Skeletal muscle tissue (tissue), 5 donors: ENCODE data around the gene CROT. TPM values are rescaled to one million over a fixed set of nuclear protein-coding genes. Genes with fewer than 3 reads are reported as not detected.

Experiments
- H3K27ac ChIP-seq: one replicate; pipeline ENCODE4 v1.7.0; 2013; ENCODE audit warnings: mild to moderate bottlenecking, low read depth, low read length, inconsistent platforms
- H3K27me3 ChIP-seq, 3 donors: one replicate each; pipeline ENCODE4 v1.7.0; 2013; ENCODE audit warnings: low read length in 3 of 3; ENCODE audit not compliant: control insufficient read depth in 3 of 3, insufficient read depth in 3 of 3
- H3K36me3 ChIP-seq, 3 donors: one replicate each; pipeline ENCODE4 v1.7.0; 2013; ENCODE audit warnings: low read length in 3 of 3; ENCODE audit not compliant: control insufficient read depth in 3 of 3, insufficient read depth in 3 of 3
- H3K4me1 ChIP-seq, 3 donors: one replicate each; pipeline ENCODE4 v1.7.0; 2013; ENCODE audit warnings: low read length in 3 of 3, mild to moderate bottlenecking in 3 of 3; ENCODE audit not compliant: control insufficient read depth in 3 of 3, insufficient read depth in 3 of 3
- H3K4me3 ChIP-seq, 3 donors: one replicate each; pipeline ENCODE4 v1.7.0; 2013; ENCODE audit warnings: low read length in 3 of 3
- H3K9ac ChIP-seq, 3 donors: one replicate each; pipeline ENCODE4 v1.7.0; 2013; ENCODE audit warnings: low read length in 3 of 3, mild to moderate bottlenecking in 3 of 3, moderate library complexity in 2 of 3, low read depth in 1 of 3
- H3K9me3 ChIP-seq, 3 donors: one replicate each; pipeline ENCODE4 v1.7.0; 2013; ENCODE audit warnings: low read length in 3 of 3; ENCODE audit not compliant: control insufficient read depth in 3 of 3
- small RNA-seq: library from RNA; depleted of rRNA; stranded (forward); fragments of <200 nt; gene quantifications from one replicate; pipeline ENCODE3, GENCODE V24; 2014
- total RNA-seq: library from RNA; depleted of rRNA; stranded (reverse); fragments of >200 nt; gene quantifications from one replicate; pipeline ENCODE4 v1.2.3, GENCODE V29; 2014
- donor health status: Osteomylitis.

The CROT gene
- total RNA-seq, 1 donor from 2014 or later = 14.6 TPM

DNA sequence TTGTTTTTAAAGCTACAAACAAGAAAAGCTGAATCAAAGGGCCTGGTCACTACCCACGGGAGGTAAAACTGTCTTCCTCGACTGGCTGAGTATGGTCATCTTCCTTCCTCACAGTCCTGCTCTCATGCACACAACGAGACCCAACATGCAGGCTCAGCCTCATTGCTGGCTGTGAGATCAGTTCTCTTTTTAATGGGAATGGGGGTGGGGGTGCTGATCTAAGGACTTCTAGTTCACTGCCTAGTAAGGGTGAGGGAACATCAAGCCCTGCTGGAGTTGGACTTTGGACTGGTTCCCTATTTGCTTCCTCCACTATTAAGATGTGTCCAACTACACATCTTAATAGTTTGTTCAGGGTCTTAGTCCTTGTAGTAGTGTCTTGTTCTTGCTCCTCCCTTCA is 81.8 kb downstream of the CROT start:
- Histone ChIP-seq H3K9ac (no peak overlapping the region), H3K27ac (no peak overlapping the region), H3K36me3 (peaks cover 16 to 32% (median 17%) of the 10 kb centered on the region in 3 donors), H3K4me1 (no peaks in the 10 kb centered on the region), H3K9me3 (no peaks in the 10 kb centered on the region), H3K27me3 (no peaks in the 10 kb centered on the region), H3K4me3 (no peak overlapping the region)

DNA sequence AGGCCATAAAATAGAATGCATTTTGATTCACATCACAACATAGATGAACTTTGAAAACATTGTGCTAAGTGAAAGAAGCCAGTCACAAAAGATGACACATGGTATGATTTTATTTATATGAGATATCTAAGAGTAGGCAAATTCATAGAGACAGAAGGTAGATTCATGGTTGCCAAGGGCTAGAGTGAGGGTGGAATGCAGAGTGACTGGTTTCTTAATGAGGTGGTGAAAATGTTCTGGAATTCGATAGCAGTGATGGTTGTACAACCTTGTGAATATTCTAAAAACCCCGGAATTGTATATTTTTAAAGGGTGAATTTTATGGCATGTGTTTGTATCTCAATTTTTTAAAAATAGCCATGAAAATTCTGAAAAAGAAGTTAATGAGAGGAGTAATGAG is 87.1 kb downstream of the CROT start:
- H3K4me3 ChIP-seq = no peak overlapping the region
- no peaks in the 10 kb centered on the region for H3K9me3 ChIP-seq
- peaks cover 9 to 33% (median 20%) of the 10 kb centered on the region in 3 donors for H3K36me3 ChIP-seq
- H3K9ac ChIP-seq = no peak overlapping the region
- no peaks in the 10 kb centered on the region for H3K4me1 ChIP-seq
- no peak overlapping the region for H3K27ac ChIP-seq
- no peaks in the 10 kb centered on the region for H3K27me3 ChIP-seq

DNA sequence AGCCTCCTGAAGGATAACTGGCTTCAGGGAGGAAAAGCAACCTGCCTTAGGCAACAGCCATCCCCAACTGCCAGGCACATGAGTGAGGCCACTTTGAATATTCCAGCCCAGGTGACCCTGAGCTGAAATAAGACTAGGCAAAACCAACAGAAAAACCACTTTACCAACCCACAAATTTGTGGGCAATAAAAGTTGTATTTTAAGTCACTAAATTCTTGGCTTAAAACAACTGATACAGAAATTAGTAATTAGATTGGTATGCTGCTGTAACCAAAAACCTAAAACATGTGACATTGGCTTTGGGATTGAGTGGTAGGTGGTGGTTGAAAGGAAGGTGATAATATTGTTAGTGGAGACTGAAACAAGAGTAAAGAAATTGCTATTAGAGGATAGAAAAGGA is 90.1 kb downstream of the CROT start:
- peaks cover 15 to 34% (median 29%) of the 10 kb centered on the region in 3 donors for H3K36me3 ChIP-seq

DNA sequence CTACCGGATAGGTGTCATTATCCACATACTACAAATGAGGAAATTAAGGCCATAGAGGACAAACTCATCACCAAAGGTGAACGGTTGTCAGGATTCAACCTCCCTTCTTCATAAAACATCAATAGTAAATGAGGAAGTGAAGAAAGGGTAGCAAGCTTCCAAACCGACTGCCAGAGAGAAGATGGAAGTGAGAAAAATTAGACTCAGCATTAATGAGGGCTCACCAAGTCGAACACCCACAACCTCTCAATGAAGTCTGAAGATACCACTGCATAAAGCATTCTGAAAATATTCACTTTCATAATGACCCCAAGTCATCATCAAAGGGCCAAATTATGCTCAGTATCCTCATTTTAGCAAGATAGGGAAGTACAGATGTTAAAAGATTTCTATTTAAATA is 100.4 kb downstream of the CROT start:
- no peak overlapping the region for H3K27ac ChIP-seq
- peaks cover 5 to 18% (median 8%) of the 10 kb centered on the region in 3 donors for H3K36me3 ChIP-seq
- no peaks in the 10 kb centered on the region for H3K4me1 ChIP-seq
- no peaks in the 10 kb centered on the region for H3K27me3 ChIP-seq
- H3K9ac ChIP-seq = peak overlapping the region in 1 of 3 donors; percentile 25
- H3K9me3 ChIP-seq = no peaks in the 10 kb centered on the region
- no peak overlapping the region for H3K4me3 ChIP-seq

More for the DNA sequence above, 90.1 kb downstream of the CROT start:
- Histone ChIP-seq H3K4me1 (no peaks in the 10 kb centered on the region), H3K9ac (no peak overlapping the region), H3K27me3 (no peaks in the 10 kb centered on the region), H3K4me3 (no peak overlapping the region), H3K9me3 (no peaks in the 10 kb centered on the region), H3K27ac (no peak overlapping the region)

DNA sequence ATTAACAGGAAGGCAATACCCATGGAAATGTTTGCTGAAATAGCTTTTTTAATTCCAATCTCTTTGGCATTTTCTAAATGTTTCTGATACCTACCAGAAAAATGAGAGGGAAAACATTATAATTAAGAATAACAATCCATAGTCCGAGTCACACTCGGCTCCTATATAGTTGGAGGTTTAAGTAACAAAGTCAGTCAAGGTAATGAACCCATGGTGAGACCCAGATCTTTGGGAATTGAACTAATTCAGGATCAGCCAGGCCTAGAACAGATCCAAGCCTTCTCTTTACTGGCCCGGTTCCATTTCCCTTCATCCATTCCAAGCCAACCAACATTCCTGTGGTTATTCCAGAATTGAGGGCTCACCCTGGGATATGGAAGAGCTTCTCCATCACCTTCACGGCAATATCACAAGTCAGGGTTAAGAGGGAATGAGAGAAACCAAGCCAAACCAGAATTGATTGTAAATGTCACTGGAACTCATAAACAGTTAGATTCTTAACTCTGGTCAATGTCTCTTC is 101.7 kb downstream of the CROT start:
- no peaks in the 10 kb centered on the region for H3K9me3 ChIP-seq
- H3K27me3 ChIP-seq = no peaks in the 10 kb centered on the region
- H3K4me3 ChIP-seq = no peak overlapping the region
- peaks cover 5 to 28% (median 10%) of the 10 kb centered on the region in 3 donors for H3K36me3 ChIP-seq
- no peak overlapping the region for H3K27ac ChIP-seq
- H3K9ac ChIP-seq = no peak overlapping the region
- no peaks in the 10 kb centered on the region for H3K4me1 ChIP-seq

DNA sequence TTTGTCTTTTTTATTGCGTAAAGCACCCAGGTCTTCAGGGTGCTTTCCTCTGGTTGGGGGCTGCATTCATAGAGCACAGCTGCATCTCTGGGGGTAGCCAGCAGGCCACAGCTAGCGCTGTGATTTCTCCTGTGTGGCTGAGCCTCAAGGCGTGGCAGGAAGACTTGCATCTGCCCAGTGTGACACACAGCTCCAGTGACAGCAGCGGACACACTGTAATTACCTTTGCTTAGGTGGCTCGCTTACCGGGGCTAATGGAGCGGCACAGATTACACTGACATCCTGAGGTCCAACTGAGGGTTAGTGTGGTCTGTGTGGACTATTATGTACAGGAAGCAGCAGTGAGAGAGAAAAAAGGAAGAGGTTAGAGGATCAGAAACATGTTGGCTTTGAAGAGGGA is 102.9 kb downstream of the CROT start:
- peaks cover 2 to 24% (median 10%) of the 10 kb centered on the region in 3 donors for H3K36me3 ChIP-seq
- no peaks in the 10 kb centered on the region for H3K9me3 ChIP-seq
- H3K4me1 ChIP-seq = no peaks in the 10 kb centered on the region
- no peak overlapping the region for H3K9ac ChIP-seq
- no peak overlapping the region for H3K27ac ChIP-seq
- H3K27me3 ChIP-seq = no peaks in the 10 kb centered on the region
- H3K4me3 ChIP-seq = no peak overlapping the region

Small RNA genes within 50 kb of the gene (small RNA-seq; reads per million reads assigned to genes)
- not detected for gene RF02195
- gene RF02196 = not detected

Other genes starting within 250 kb of the CROT start
- gene DMTF1, start 193.2 kb upstream of the CROT start, total RNA-seq = 50.1 TPM
- gene TMEM243, start 125.9 kb upstream of the CROT start, total RNA-seq = 24.0 TPM
- gene ABCB4, start 130.0 kb downstream of the CROT start, total RNA-seq = under 0.01 TPM